ENCODE measurements around the gene MTG2.

The MTG2 gene

DNA sequence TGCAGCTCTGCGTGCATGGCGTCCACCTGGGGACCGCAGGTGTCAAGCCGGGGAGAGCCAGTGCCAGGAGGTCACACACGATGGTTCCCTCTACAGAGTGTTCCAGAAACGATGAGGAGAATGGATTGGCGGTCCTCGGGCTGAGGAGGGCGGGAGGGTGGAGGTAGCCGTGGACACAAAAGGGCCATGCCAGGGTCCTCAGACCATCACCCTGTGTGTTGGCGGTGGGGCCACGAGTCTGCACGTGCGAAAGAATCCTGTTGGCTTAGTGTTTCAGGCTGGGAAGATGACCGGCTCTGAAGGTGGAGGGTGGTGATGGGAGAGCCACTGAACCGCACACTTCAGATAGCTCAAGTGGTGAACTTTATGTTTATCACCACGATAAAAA is 23.6 kb downstream of the MTG2 start:
- H3K27ac ChIP-seq (ENCODE audit: low read length): no peak overlapping the region
- H3K4me3 ChIP-seq (ENCODE audit: low read length): no peak overlapping the region
- H3K4me1 ChIP-seq (ENCODE audit: control insufficient read depth, insufficient read depth, low read length): no peaks in the 10 kb centered on the region
- H3K36me3 ChIP-seq (ENCODE audit: control insufficient read depth, insufficient read depth, low read length): peaks cover 7% of the 10 kb centered on the region; the same call in 1 of the 2 replicates
- no peaks in the 10 kb centered on the region for H3K27me3 ChIP-seq (ENCODE audit: control insufficient read depth, insufficient read depth, low read length)
- no peaks in the 10 kb centered on the region for H3K9me3 ChIP-seq (ENCODE audit: control insufficient read depth, insufficient read depth, low read length)
- no peak for DNase-seq (ENCODE audit: low read depth, low spot score)
- no CpG with 5 or more reads among the region's 17 CpGs for WGBS (ENCODE audit: insufficient coverage, insufficient read length)

DNA sequence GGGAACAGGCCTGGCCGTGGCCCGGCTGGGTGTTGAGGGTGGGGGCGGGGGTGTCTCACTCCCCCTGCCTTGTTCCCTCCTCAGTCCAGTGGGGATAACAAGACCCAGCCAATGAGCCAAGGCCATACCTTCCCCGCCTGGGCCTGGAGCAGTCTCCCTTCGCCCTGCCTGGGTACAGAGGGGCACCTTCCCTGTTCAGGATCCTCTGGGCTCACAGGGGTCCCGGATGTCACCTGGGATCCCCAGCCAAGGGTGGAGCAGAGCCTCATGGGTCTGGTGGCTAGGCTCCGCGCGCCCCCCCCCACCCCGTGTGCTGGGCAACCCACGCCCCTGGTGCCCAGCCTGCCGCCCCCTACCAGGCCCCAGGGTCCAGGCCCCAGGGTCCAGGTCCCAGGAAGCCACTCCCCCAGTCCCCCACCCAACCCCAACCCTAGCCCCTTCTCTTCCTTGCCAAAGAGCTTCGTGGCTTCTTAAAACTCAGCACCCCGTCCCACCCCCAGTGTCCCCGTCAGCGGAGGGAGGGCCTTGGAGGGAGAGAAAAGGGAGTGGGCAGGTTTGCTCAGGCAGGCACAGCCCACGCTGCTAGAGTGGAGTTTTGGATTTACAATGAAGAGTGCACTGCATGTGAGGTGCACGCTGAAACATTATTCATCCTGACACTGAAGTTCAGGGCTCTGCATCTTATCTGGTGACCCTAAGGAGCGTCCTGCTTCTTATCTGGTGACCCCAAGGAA is 25.4 kb downstream of the MTG2 start:
- Histone ChIP-seq H3K4me1 (ENCODE audit: control insufficient read depth, insufficient read depth, low read length) (no peaks in the 10 kb centered on the region), H3K9me3 (ENCODE audit: control insufficient read depth, insufficient read depth, low read length) (no peaks in the 10 kb centered on the region), H3K4me3 (ENCODE audit: low read length) (no peak overlapping the region), H3K36me3 (ENCODE audit: control insufficient read depth, insufficient read depth, low read length) (no peaks in the 10 kb centered on the region), H3K27ac (ENCODE audit: low read length) (no peak overlapping the region), H3K27me3 (ENCODE audit: control insufficient read depth, insufficient read depth, low read length) (no peaks in the 10 kb centered on the region)
- no peak for DNase-seq (ENCODE audit: low read depth, low spot score)
- WGBS (ENCODE audit: insufficient coverage, insufficient read length): no CpG with 5 or more reads among the region's 19 CpGs

- no peak overlapping the region for H3K27ac ChIP-seq (ENCODE audit: low read length)
- no peaks in the 10 kb centered on the region for H3K27me3 ChIP-seq (ENCODE audit: control insufficient read depth, insufficient read depth, low read length)
- H3K9me3 ChIP-seq (ENCODE audit: control insufficient read depth, insufficient read depth, low read length): no peaks in the 10 kb centered on the region
- no CpG with 5 or more reads among the region's 27 CpGs for WGBS (ENCODE audit: insufficient coverage, insufficient read length)
- no peaks in the 10 kb centered on the region for H3K36me3 ChIP-seq (ENCODE audit: control insufficient read depth, insufficient read depth, low read length)
- no peak overlapping the region for H3K4me3 ChIP-seq (ENCODE audit: low read length)
- no peak for DNase-seq (ENCODE audit: low read depth, low spot score)
- no peaks in the 10 kb centered on the region for H3K4me1 ChIP-seq (ENCODE audit: control insufficient read depth, insufficient read depth, low read length)
Observed at GRCh38 chr20:62208795-62209755, 26.2 kb downstream of the MTG2 start.

DNA sequence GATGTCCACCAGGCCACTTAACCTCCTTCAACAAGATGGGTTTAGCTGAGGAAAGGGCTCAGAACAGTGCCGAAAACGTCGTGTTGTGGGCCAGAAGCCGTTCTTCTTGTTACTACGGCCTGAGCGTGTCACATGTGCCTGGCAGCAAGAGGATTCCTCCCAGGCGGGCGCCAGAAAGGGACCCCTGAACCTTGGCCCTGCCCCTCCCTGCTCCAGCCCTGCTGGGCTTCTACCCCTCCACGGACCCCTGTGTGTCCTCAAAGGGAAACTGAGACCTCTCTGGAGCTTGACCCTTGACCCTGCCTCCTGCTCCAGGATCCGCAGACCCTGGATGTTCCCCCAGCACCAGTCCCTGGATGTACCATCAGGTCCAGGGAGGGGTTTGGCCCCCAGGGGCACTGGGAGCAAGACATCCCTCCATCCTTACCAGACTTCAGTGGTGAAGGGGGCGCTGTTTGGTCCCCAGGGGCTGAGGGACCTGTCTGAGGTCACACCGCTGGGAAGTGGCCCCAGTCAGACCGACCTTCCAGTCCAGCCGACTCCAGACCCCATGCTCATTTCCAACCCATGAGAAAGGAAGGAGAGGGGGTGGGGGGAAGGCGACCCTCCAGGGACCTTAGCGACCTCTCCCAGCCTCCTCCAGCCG is 27.1 kb downstream of the MTG2 start:
- Histone ChIP-seq H3K27me3 (ENCODE audit: control insufficient read depth, insufficient read depth, low read length) (no peaks in the 10 kb centered on the region), H3K27ac (ENCODE audit: low read length) (no peak overlapping the region), H3K9me3 (ENCODE audit: control insufficient read depth, insufficient read depth, low read length) (no peaks in the 10 kb centered on the region), H3K4me1 (ENCODE audit: control insufficient read depth, insufficient read depth, low read length) (no peaks in the 10 kb centered on the region), H3K4me3 (ENCODE audit: low read length) (no peak overlapping the region), H3K36me3 (ENCODE audit: control insufficient read depth, insufficient read depth, low read length) (no peaks in the 10 kb centered on the region)
- no CpG with 5 or more reads among the region's 17 CpGs for WGBS (ENCODE audit: insufficient coverage, insufficient read length)
- DNase-seq (ENCODE audit: low read depth, low spot score): no peak

DNA sequence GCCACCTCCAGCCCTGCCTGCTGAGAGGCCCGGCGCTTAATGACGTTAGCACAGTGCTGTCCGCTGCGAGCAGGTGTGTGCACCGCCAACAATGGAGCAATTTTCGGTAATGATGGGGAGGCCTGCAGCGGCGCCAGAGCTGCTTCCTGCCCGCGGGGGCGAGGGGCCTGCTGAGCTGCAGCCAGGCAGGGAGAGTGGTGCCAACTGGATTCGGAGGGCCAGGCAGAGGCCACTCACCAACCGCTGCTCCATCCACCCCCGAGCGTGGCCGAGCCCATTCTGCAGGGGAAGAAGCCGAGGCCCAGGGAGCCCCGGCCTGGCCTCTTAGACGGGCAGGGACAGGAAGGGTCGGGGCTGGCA is 27.6 kb downstream of the MTG2 start:
- no peaks in the 10 kb centered on the region for H3K27me3 ChIP-seq (ENCODE audit: control insufficient read depth, insufficient read depth, low read length)
- DNase-seq (ENCODE audit: low read depth, low spot score): no peak
- no peaks in the 10 kb centered on the region for H3K4me1 ChIP-seq (ENCODE audit: control insufficient read depth, insufficient read depth, low read length)
- no peaks in the 10 kb centered on the region for H3K36me3 ChIP-seq (ENCODE audit: control insufficient read depth, insufficient read depth, low read length)
- no peak overlapping the region for H3K4me3 ChIP-seq (ENCODE audit: low read length)
- WGBS (ENCODE audit: insufficient coverage, insufficient read length): no CpG with 5 or more reads among the region's 21 CpGs
- no peaks in the 10 kb centered on the region for H3K9me3 ChIP-seq (ENCODE audit: control insufficient read depth, insufficient read depth, low read length)
- no peak overlapping the region for H3K27ac ChIP-seq (ENCODE audit: low read length)

GRCh38 chr20:62211216-62211615 is 28.4 kb downstream of the MTG2 start:
- H3K4me1 ChIP-seq (ENCODE audit: control insufficient read depth, insufficient read depth, low read length): no peaks in the 10 kb centered on the region
- H3K27me3 ChIP-seq (ENCODE audit: control insufficient read depth, insufficient read depth, low read length): no peaks in the 10 kb centered on the region
- DNase-seq (ENCODE audit: low read depth, low spot score): no peak
- H3K27ac ChIP-seq (ENCODE audit: low read length): no peak overlapping the region
- H3K9me3 ChIP-seq (ENCODE audit: control insufficient read depth, insufficient read depth, low read length): no peaks in the 10 kb centered on the region
- no peak overlapping the region for H3K4me3 ChIP-seq (ENCODE audit: low read length)
- WGBS (ENCODE audit: insufficient coverage, insufficient read length): no CpG with 5 or more reads among the region's 8 CpGs
- H3K36me3 ChIP-seq (ENCODE audit: control insufficient read depth, insufficient read depth, low read length): no peaks in the 10 kb centered on the region

DNA sequence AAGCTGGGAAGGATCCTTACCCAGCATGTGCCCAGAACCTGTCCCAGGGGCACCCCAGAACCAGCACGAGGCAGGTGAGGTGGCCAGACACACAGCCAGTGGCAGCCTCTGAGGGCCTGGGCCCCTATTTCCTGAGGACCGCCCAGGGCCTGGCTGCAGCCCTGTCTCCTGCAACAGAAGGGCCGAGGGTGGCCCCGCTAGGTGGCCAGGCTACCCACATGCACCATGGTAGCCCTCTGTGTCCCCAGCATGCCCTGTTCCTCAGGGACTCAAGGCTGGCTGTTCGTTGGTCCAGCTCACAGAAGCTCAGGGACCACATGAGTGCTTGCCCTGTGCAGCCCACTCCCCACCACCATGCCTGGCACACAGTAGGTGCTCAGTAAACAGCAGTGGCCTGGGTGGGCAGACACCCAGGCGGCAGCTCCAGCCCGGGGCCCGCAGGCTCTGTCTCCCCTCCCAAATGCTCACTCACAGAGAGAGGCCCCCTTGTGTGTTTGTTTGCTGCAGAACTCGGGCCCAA is 29.0 kb downstream of the MTG2 start:
- Histone ChIP-seq H3K27ac (ENCODE audit: low read length) (no peak overlapping the region), H3K36me3 (ENCODE audit: control insufficient read depth, insufficient read depth, low read length) (no peaks in the 10 kb centered on the region), H3K27me3 (ENCODE audit: control insufficient read depth, insufficient read depth, low read length) (no peaks in the 10 kb centered on the region), H3K4me3 (ENCODE audit: low read length) (no peak overlapping the region), H3K9me3 (ENCODE audit: control insufficient read depth, insufficient read depth, low read length) (no peaks in the 10 kb centered on the region), H3K4me1 (ENCODE audit: control insufficient read depth, insufficient read depth, low read length) (no peaks in the 10 kb centered on the region)
- DNase-seq (ENCODE audit: low read depth, low spot score): no peak
- no CpG with 5 or more reads among the region's 9 CpGs for WGBS (ENCODE audit: insufficient coverage, insufficient read length)

DNA sequence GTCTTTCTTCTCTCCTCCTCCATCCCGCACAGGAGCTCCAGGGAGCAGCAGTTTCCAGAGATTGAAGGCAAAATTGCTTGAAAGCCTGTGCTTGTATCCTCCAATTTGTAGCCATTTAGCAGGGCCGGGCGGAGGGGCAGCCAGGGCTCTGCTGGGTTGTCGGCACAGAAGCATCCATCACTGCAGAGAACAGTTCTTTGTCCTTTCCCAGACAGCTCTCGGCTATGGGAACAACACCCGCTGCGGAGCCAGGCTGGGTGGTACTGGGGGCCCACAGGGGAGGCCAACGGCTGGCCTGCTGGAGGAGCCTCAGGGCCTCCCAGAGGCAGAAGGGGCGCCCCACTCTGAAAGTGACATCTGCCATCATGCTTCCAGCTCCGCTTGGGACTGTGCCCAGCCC is 29.5 kb downstream of the MTG2 start:
- DNase-seq (ENCODE audit: low read depth, low spot score): no peak
- Histone ChIP-seq H3K4me3 (ENCODE audit: low read length) (no peak overlapping the region), H3K9me3 (ENCODE audit: control insufficient read depth, insufficient read depth, low read length) (no peaks in the 10 kb centered on the region), H3K27me3 (ENCODE audit: control insufficient read depth, insufficient read depth, low read length) (no peaks in the 10 kb centered on the region), H3K36me3 (ENCODE audit: control insufficient read depth, insufficient read depth, low read length) (no peaks in the 10 kb centered on the region), H3K4me1 (ENCODE audit: control insufficient read depth, insufficient read depth, low read length) (no peaks in the 10 kb centered on the region), H3K27ac (ENCODE audit: low read length) (no peak overlapping the region)
- no CpG with 5 or more reads among the region's 10 CpGs for WGBS (ENCODE audit: insufficient coverage, insufficient read length)

DNA sequence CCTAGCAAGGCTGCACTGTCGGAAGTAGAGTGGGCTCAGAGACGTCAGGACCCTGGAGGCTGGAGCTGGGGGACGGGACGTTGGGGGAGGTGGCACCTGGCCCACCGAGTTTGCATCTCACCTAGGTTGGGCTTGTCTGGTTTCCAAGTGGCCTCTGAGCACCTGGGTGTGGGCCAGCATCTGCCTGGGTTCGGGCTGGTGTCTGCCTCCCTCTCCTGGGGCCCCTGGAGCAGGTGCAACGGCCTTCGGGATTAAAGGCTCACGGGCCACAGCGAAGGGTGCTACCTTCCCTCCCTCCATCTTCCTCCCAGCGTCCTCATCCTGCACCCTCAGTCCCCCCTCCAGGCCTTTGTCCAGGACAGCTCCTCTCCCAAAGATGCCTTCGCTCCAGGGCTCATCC is 31.2 kb downstream of the MTG2 start:
- no peak overlapping the region for H3K27ac ChIP-seq (ENCODE audit: low read length)
- H3K4me1 ChIP-seq (ENCODE audit: control insufficient read depth, insufficient read depth, low read length): peaks cover 4% of the 10 kb centered on the region; the same call in 1 of the 2 replicates
- no peak for DNase-seq (ENCODE audit: low read depth, low spot score)
- H3K9me3 ChIP-seq (ENCODE audit: control insufficient read depth, insufficient read depth, low read length): no peaks in the 10 kb centered on the region
- H3K36me3 ChIP-seq (ENCODE audit: control insufficient read depth, insufficient read depth, low read length): no peaks in the 10 kb centered on the region
- WGBS (ENCODE audit: insufficient coverage, insufficient read length): no CpG with 5 or more reads among the region's 12 CpGs
- H3K27me3 ChIP-seq (ENCODE audit: control insufficient read depth, insufficient read depth, low read length): peaks cover 13% of the 10 kb centered on the region; the same call in 1 of the 2 replicates
- H3K4me3 ChIP-seq (ENCODE audit: low read length): no peak overlapping the region

Data from iPS DF 6.9 (cell line).